HEK293 (cell line): Measurements from ENCODE around the gene LAMTOR1.
A peak's percentile ranks its signal among the peaks of the same experiment; 100 is the strongest.

Experiments
- CTCF ChIA-PET: fragments of 350-600 bp; formaldehyde crosslinking; extraction: SDS; loops from one replicate; lab custom pipeline; 2021; ENCODE audit warnings: antibody characterized with exemption; lab: Yijun Ruan, JAX
- POLR2A ChIA-PET: fragments of 300-600 bp; formaldehyde crosslinking; extraction: SDS; loops from one replicate; lab custom pipeline; 2020; ENCODE audit warnings: antibody characterized with exemption, inconsistent platforms; lab: Yijun Ruan, JAX
- H3K27ac ChIP-seq: fragments of 200-500 bp; sonication (Bioruptor generic); 2 replicates; pipeline ENCODE4 v1.5.1; 2014; ENCODE audit warnings: low read depth, low read length, control low read depth, inconsistent platforms; ENCODE audit errors: extremely low read depth
- H3K36me3 ChIP-seq, 2 experiments: fragments of 200-500 bp in 1 of 2; sonication (Bioruptor generic) in 1 of 2; 1 replicate in 1 of 2; 2 replicates in 1 of 2; pipeline ENCODE4 v1.5.1; 2014 to 2017; ENCODE audit warnings: inconsistent platforms in 2 of 2, low read length in 2 of 2; ENCODE audit not compliant: control insufficient read depth in 2 of 2, insufficient read depth in 1 of 2
- H3K4me1 ChIP-seq: fragments of 200-500 bp; sonication (Bioruptor generic); 2 replicates; pipeline ENCODE4 v1.5.1; 2014; ENCODE audit warnings: mild to moderate bottlenecking, low read length, inconsistent platforms; ENCODE audit not compliant: control insufficient read depth, insufficient read depth
- H3K4me3 ChIP-seq: 2 replicates; pipeline ENCODE4 v1.5.1; 2011; ENCODE audit warnings: low read depth, mild to moderate bottlenecking, control low read depth, low read length, moderate library complexity
- H3K9me3 ChIP-seq: fragments of 200-500 bp; sonication (Bioruptor generic); 2 replicates; pipeline ENCODE4 v1.5.1; 2014; ENCODE audit warnings: low read depth, low read length, inconsistent platforms; ENCODE audit not compliant: control insufficient read depth, insufficient read depth
- ELK4 ChIP-seq: IDR thresholded peaks from 2 replicates; pipeline ENCODE4 v1.6.1; 2011; ENCODE audit warnings: mild to moderate bottlenecking, low read depth, low read length, borderline replicate concordance
- HOXA7 ChIP-seq: sonication (generic); formaldehyde crosslinking; IDR thresholded peaks from 2 replicates; pipeline ENCODE4 v1.8.1; 2022; ENCODE audit warnings: missing genetic modification reagents, borderline replicate concordance
- HOXD13 ChIP-seq: sonication (generic); formaldehyde crosslinking; IDR thresholded peaks from 2 replicates; pipeline ENCODE4 v1.8.0; 2022; ENCODE audit warnings: missing genetic modification reagents, borderline replicate concordance
- MYNN ChIP-seq: fragments of 450-650 bp; formaldehyde crosslinking; IDR thresholded peaks from 2 replicates; pipeline ENCODE4 v1.5.1; 2016; ENCODE audit warnings: missing biosample characterization, missing genetic modification characterization, borderline replicate concordance
- YY1 ChIP-seq: fragments of 450-650 bp; formaldehyde crosslinking; IDR thresholded peaks from 2 replicates; pipeline ENCODE4 v1.5.1; 2018; ENCODE audit warnings: missing biosample characterization, missing genetic modification characterization
- ZBTB49 ChIP-seq: fragments of 450-650 bp; formaldehyde crosslinking; IDR thresholded peaks from 2 replicates; pipeline ENCODE4 v1.5.1; 2016; ENCODE audit warnings: missing biosample characterization, missing genetic modification characterization, low read depth
- ZNF121 ChIP-seq: fragments of 450-650 bp; formaldehyde crosslinking; IDR thresholded peaks from 2 replicates; pipeline ENCODE4 v1.5.1; 2016; ENCODE audit warnings: missing biosample characterization, missing genetic modification characterization
- ZNF214 ChIP-seq: fragments of 450-650 bp; formaldehyde crosslinking; IDR thresholded peaks from 2 replicates; pipeline ENCODE4 v1.5.1; 2017; ENCODE audit warnings: missing biosample characterization, mild to moderate bottlenecking, missing genetic modification characterization, borderline replicate concordance
- ZNF433 ChIP-seq: fragments of 450-650 bp; formaldehyde crosslinking; IDR thresholded peaks from 2 replicates; pipeline ENCODE4 v1.5.1; 2016; ENCODE audit warnings: missing biosample characterization, missing genetic modification characterization, low read depth
- ZNF510 ChIP-seq: fragments of 450-650 bp; formaldehyde crosslinking; IDR thresholded peaks from 2 replicates; pipeline ENCODE4 v1.5.1; 2018; ENCODE audit warnings: mild to moderate bottlenecking, missing genetic modification characterization, missing biosample characterization; ENCODE audit not compliant: insufficient replicate concordance
- ZNF544 ChIP-seq: fragments of 450-650 bp; formaldehyde crosslinking; IDR thresholded peaks from 2 replicates; pipeline ENCODE4 v1.5.0; 2017; ENCODE audit warnings: missing biosample characterization, missing genetic modification characterization
- ZNF555 ChIP-seq: fragments of 450-650 bp; formaldehyde crosslinking; conservative IDR thresholded peaks from 2 replicates; pipeline ENCODE4 v1.5.1; 2017; ENCODE audit warnings: missing biosample characterization, mild to moderate bottlenecking, missing genetic modification characterization, inconsistent platforms
- ZNF571 ChIP-seq: fragments of 450-650 bp; formaldehyde crosslinking; IDR thresholded peaks from 2 replicates; pipeline ENCODE4 v1.5.0; 2017; ENCODE audit warnings: missing biosample characterization, missing genetic modification characterization
- ZNF660 ChIP-seq: fragments of 450-650 bp; IDR thresholded peaks from 2 replicates; pipeline ENCODE4 v1.5.1; 2018; ENCODE audit warnings: missing biosample characterization, mild to moderate bottlenecking, missing genetic modification characterization
- ZNF670 ChIP-seq: fragments of 450-650 bp; formaldehyde crosslinking; IDR thresholded peaks from 2 replicates; pipeline ENCODE4 v1.5.1; 2016; ENCODE audit warnings: missing biosample characterization, missing genetic modification characterization, low read depth
- ZNF677 ChIP-seq: fragments of 450-650 bp; IDR thresholded peaks from 2 replicates; pipeline ENCODE4 v1.5.0; 2018; ENCODE audit warnings: missing biosample characterization, mild to moderate bottlenecking, missing genetic modification characterization, moderate library complexity
- ZNF747 ChIP-seq: fragments of 450-650 bp; formaldehyde crosslinking; IDR thresholded peaks from 2 replicates; pipeline ENCODE4 v1.5.1; 2016; ENCODE audit warnings: missing biosample characterization, missing genetic modification characterization
- ZSCAN30 ChIP-seq: fragments of 450-650 bp; IDR thresholded peaks from 2 replicates; pipeline ENCODE4 v1.5.1; 2018; ENCODE audit warnings: missing biosample characterization, mild to moderate bottlenecking, missing genetic modification characterization, moderate library complexity

Gene LAMTOR1

GRCh38 chr11:72100462-72100861, 2.6 kb downstream of the LAMTOR1 start:
- Histone ChIP-seq H3K27ac (no peak overlapping the region), H3K9me3 (no peaks in the 10 kb centered on the region), H3K36me3 (peaks cover 0 to 62% of the 10 kb centered on the region in 2 experiments; a peak in 1 of 3 replicates), H3K4me3 (no peak overlapping the region), H3K4me1 (no peaks in the 10 kb centered on the region)
- TF ChIP-seq ZNF510 (tag by site-specific recombination): no peak
- no peak for TF ChIP-seq MYNN (tag by site-specific recombination)
- no peak for TF ChIP-seq ZNF571 (tag by site-specific recombination)
- TF ChIP-seq ZNF555 (tag by site-specific recombination): no peak
- no peak for TF ChIP-seq ZBTB49 (tag by site-specific recombination)
- TF ChIP-seq ZSCAN30 (tag by site-specific recombination): no peak
- no peak for TF ChIP-seq ZNF660 (tag by site-specific recombination)
- no peak for TF ChIP-seq ZNF677 (tag by site-specific recombination)
- no peak for TF ChIP-seq HOXA7 (CRISPR knock-in tag)
- no peak for TF ChIP-seq ZNF544 (tag by site-specific recombination)
- ChIA-PET CTCF (interaction anchor here (1.0 to 3.2 kb wide), 3 partner anchors 10 to 123 kb away, joined by 4 to 18 read pairs (median 10); no protein-coding TSS in a partner anchor), POLR2A (interaction anchor here (0.6 to 0.8 kb wide), 2 partner anchors 15 to 337 kb away, joined by 3 read pairs; no protein-coding TSS in a partner anchor)

GRCh38 chr11:72100009-72100408, 3.1 kb downstream of the LAMTOR1 start:
- POLR2A ChIA-PET: interaction anchor here (0.6 kb wide), 1 partner anchor 337 kb away, joined by 3 read pairs; no protein-coding TSS in a partner anchor
- Histone ChIP-seq H3K27ac (no peak overlapping the region), H3K4me3 (no peak overlapping the region), H3K4me1 (no peaks in the 10 kb centered on the region), H3K9me3 (no peaks in the 10 kb centered on the region), H3K36me3 (peaks cover 0 to 66% of the 10 kb centered on the region in 2 experiments; a peak in 1 of 3 replicates)
- TF ChIP-seq ZNF670 (tag by site-specific recombination): no peak
- peak; percentile 18; the same call in 1 of the 2 replicates for TF ChIP-seq ZNF121 (tag by site-specific recombination)
- CTCF ChIA-PET: interaction anchor here (0.7 to 3.2 kb wide), 3 partner anchors 9 to 74 kb away, joined by 3 to 18 read pairs (median 6); no protein-coding TSS in a partner anchor

- Histone ChIP-seq H3K36me3 (peaks cover 0 to 76% of the 10 kb centered on the region in 2 experiments; a peak in 1 of 3 replicates), H3K27ac (no peak overlapping the region), H3K9me3 (no peaks in the 10 kb centered on the region), H3K4me3 (no peak overlapping the region), H3K4me1 (no peaks in the 10 kb centered on the region)
- POLR2A ChIA-PET: interaction anchor here (1.1 kb wide), 1 partner anchor 17 kb away, joined by 3 read pairs; no protein-coding TSS in a partner anchor
- CTCF ChIA-PET: interaction anchor here (0.6 to 10.1 kb wide), 4 partner anchors 8 to 297 kb away, joined by 3 to 184 read pairs (median 4); no protein-coding TSS in a partner anchor
- TF ChIP-seq HOXD13 (CRISPR knock-in tag) (no peak), ZNF214 (tag by site-specific recombination) (no peak), ZNF747 (tag by site-specific recombination) (no peak), ZNF433 (tag by site-specific recombination) (no peak), YY1 (tag by site-specific recombination) (no peak), ELK4 (no peak)
Observed at GRCh38 chr11:72098741-72099140, 4.4 kb downstream of the LAMTOR1 start.
